HepG2 (cell line): Measurements from ENCODE around the gene PRMT5. TPM values are rescaled to one million over a fixed set of nuclear protein-coding genes. Genes with fewer than 3 reads are reported as not detected.

Experiments
- EED ChIP-seq: sonication (generic); formaldehyde crosslinking; IDR thresholded peaks from 2 replicates; pipeline ENCODE4 v1.5.0; 2020; ENCODE audit warnings: mild to moderate bottlenecking, missing genetic modification reagents
- GATAD1 ChIP-seq: IDR thresholded peaks from 2 replicates; pipeline ENCODE4 v1.6.1; 2016; ENCODE audit warnings: missing genetic modification reagents, missing compliant biosample characterization
- HHEX ChIP-seq: IDR thresholded peaks from 2 replicates; pipeline ENCODE4 v1.6.1; 2016; ENCODE audit warnings: control low read depth
- HMGXB3 ChIP-seq: sonication (generic); formaldehyde crosslinking; IDR thresholded peaks from 2 replicates; pipeline ENCODE4 v1.4.0; 2020; ENCODE audit warnings: missing genetic modification reagents, borderline replicate concordance
- MBNL3 ChIP-seq: fragments of 250-450 bp; sonication (Bioruptor Pico); conservative IDR thresholded peaks from 2 replicates; pipeline ENCODE4 v1.8.0; 2022; ENCODE audit warnings: mild to moderate bottlenecking, inconsistent platforms
- MXD3 ChIP-seq: IDR thresholded peaks from 2 replicates; pipeline ENCODE4 v1.6.1; 2016; ENCODE audit warnings: mild to moderate bottlenecking, missing biosample characterization, missing genetic modification reagents
- NCOA2 ChIP-seq: sonication (generic); formaldehyde crosslinking; IDR thresholded peaks from 2 replicates; pipeline ENCODE4 v1.8.0; 2022; ENCODE audit warnings: inconsistent platforms
- POLR2G ChIP-seq: fragments of 200-400 bp; formaldehyde crosslinking; IDR thresholded peaks from 2 replicates; pipeline ENCODE4 v1.6.1; 2018; ENCODE audit warnings: mild to moderate bottlenecking, low read depth, low read length, moderate library complexity
- SAFB2 ChIP-seq: sonication (generic); formaldehyde crosslinking; IDR thresholded peaks from 2 replicates; pipeline ENCODE4 v1.5.1; 2020; ENCODE audit warnings: missing genetic modification reagents, low read depth, mild to moderate bottlenecking, borderline replicate concordance
- SOX6 ChIP-seq, 2 experiments: fragments of 450-650 bp in 1 of 2; sonication (generic) in 1 of 2; formaldehyde crosslinking in 1 of 2; IDR thresholded peaks; 2 replicates each; pipeline versions ENCODE4 v1.4.0 to v1.6.1; 2017 to 2020; ENCODE audit warnings: antibody characterized with exemption in 1 of 2, mild to moderate bottlenecking in 1 of 2, missing genetic modification reagents in 1 of 2
- TBX2 ChIP-seq: sonication (generic); formaldehyde crosslinking; IDR thresholded peaks from 2 replicates; pipeline ENCODE4 v1.5.0; 2020; ENCODE audit warnings: missing genetic modification reagents, mild to moderate bottlenecking, borderline replicate concordance
- ZC3H4 ChIP-seq: sonication (generic); formaldehyde crosslinking; IDR thresholded peaks from 2 replicates; pipeline ENCODE4 v1.4.0; 2020; ENCODE audit warnings: missing genetic modification reagents, borderline replicate concordance
- ZNF687 ChIP-seq: sonication (generic); formaldehyde crosslinking; IDR thresholded peaks from 2 replicates; pipeline ENCODE4 v1.5.1; 2020; ENCODE audit warnings: mild to moderate bottlenecking, missing genetic modification reagents, moderate library complexity
- ZNF747 ChIP-seq: sonication (generic); formaldehyde crosslinking; IDR thresholded peaks from 2 replicates; pipeline ENCODE4 v1.8.1; 2023; ENCODE audit warnings: missing genetic modification reagents, mild to moderate bottlenecking, borderline replicate concordance
- ZNF781 ChIP-seq: sonication (generic); formaldehyde crosslinking; IDR thresholded peaks from 2 replicates; pipeline ENCODE4 v1.5.1; 2020; ENCODE audit warnings: borderline replicate concordance, mild to moderate bottlenecking, missing genetic modification reagents; ENCODE audit errors: not compliant biosample characterization
- ZNF782 ChIP-seq: sonication (generic); formaldehyde crosslinking; IDR thresholded peaks from 2 replicates; pipeline ENCODE4 v1.4.0; 2020; ENCODE audit warnings: missing genetic modification reagents, mild to moderate bottlenecking, borderline replicate concordance
- polyA plus RNA-seq, 8 experiments: library from polyadenylated mRNA; depleted of rRNA in 3 of 8; stranded (reverse) in 7 of 8; unstranded in 1 of 8; fragments of >200 nt; fragmentation: Illumina TruSeq in 4 of 8; extraction: Trizol in 4 of 8; gene quantifications; 2 replicates each; pipeline versions ENCODE4 v1.2.1 to v1.2.3, GENCODE V29; 2011 to 2016; ENCODE audit warnings: low read depth in 4 of 8, missing spikeins in 1 of 8, mixed read lengths in 1 of 8; ENCODE audit not compliant: insufficient read depth in 1 of 8
- total RNA-seq, 5 experiments: library from RNA; depleted of rRNA; stranded (reverse); fragments of >200 nt; fragmentation: Illumina TruSeq; extraction: Trizol; gene quantifications; 2 replicates each; pipeline ENCODE4 v1.2.3, GENCODE V29; 2016; ENCODE audit warnings: low read depth in 1 of 5

The PRMT5 gene
- total and polyA plus RNA-seq, 2 of the 13 experiments (the other 11 are each of a cell fraction or from before 2014, with no cell fraction given): 210 to 354 TPM

GRCh38 chr14:22974530-22975313, 45.5 kb upstream of the PRMT5 start (continued):
- TF ChIP-seq HMGXB3 (CRISPR knock-in tag) (peak; percentile 17; the same call in 1 of the 2 replicates), TBX2 (CRISPR knock-in tag) (no peak), HHEX (CRISPR knock-in tag) (0 out of 2 replicates have a peak, but pooled peaks have one; percentile 53), ZNF782 (0 out of 2 replicates have a peak, but pooled peaks have one; percentile 22), GATAD1 (peak; percentile 36; the same call in 1 of the 2 replicates), EED (CRISPR knock-in tag) (peak; percentile 28; the same call in 1 of the 2 replicates), MBNL3 (CRISPR knock-in tag) (no peak), NCOA2 (0 out of 2 replicates have a peak, but pooled peaks have one; percentile 12), ZNF687 (CRISPR knock-in tag) (peak; percentile 37), SOX6 (IDR thresholded peaks at IDR 0.05) (no peak), SOX6 (CRISPR knock-in tag; IDR thresholded peaks at IDR 0.05) (no peak), ZNF781 (CRISPR knock-in tag) (peak; percentile 31), ZNF747 (no peak), POLR2G (peak; percentile 25; the same call in 1 of the 2 replicates), MXD3 (0 out of 2 replicates have a peak, but pooled peaks have one; percentile 23), ZC3H4 (CRISPR knock-in tag) (no peak; the same call in 1 of the 2 replicates), SAFB2 (CRISPR knock-in tag) (0 out of 2 replicates have a peak, but pooled peaks have one; percentile 45)
